ENCODE results near the gene RPS25. TPM values are rescaled to one million over a fixed set of nuclear protein-coding genes. Genes with fewer than 3 reads are reported as not detected.
"Not testable (repeated sequence)": the region's sequence is repeated elsewhere in the genome, so short reads cannot be mapped to it uniquely, and the experiment has no call there.

RPS25 gene
- total and polyA plus RNA-seq, 4 donors: 228 to 499 (median 385) TPM

- Histone ChIP-seq H3K4me1 (ENCODE audit: control insufficient read depth in 4 of 4, insufficient read depth in 4 of 4, low read length in 3 of 4) (peaks cover 0 to 14% (median 9%) of the 10 kb centered on the region in 4 donors), H3K27me3 (ENCODE audit: control insufficient read depth in 4 of 4, insufficient read depth in 4 of 4, low read length in 3 of 4) (no peaks in the 10 kb centered on the region), H3K9me3 (ENCODE audit: control insufficient read depth in 4 of 4, low read length in 3 of 4) (no peaks in the 10 kb centered on the region), H3K4me3 (ENCODE audit: low read depth in 1 of 3, low read length in 3 of 3) (no peak overlapping the region), H3K36me3 (ENCODE audit: control insufficient read depth in 4 of 4, insufficient read depth in 3 of 4, low read depth in 1 of 4, low read length in 3 of 4) (no peaks in the 10 kb centered on the region), H3K9ac (ENCODE audit: low read depth in 1 of 2, low read length in 2 of 2) (no peak overlapping the region), H3K27ac (ENCODE audit: low read depth in 1 of 2, low read length in 2 of 2) (no peak overlapping the region)
- WGBS: 95% methylated on average over 3 of the region's 3 CpGs
- DNase-seq (ENCODE audit: low spot score): no peak
- no peak for TF ChIP-seq ZBTB33 (IDR thresholded peaks at IDR 0.05)
- no peak for TF ChIP-seq JUND (IDR thresholded peaks at IDR 0.05)
- no peak for TF ChIP-seq FOXA2 (IDR thresholded peaks at IDR 0.05)
- TF ChIP-seq SP1 (IDR thresholded peaks at IDR 0.05): no peak
- no peak for TF ChIP-seq HNF4G (IDR thresholded peaks at IDR 0.05)
- no peak for TF ChIP-seq FOXA1 (IDR thresholded peaks at IDR 0.05)
- TF ChIP-seq TAF1 (conservative IDR thresholded peaks at IDR 0.05): no peak
- TF ChIP-seq CTCF (IDR thresholded peaks at IDR 0.05; ENCODE audit: low read depth, low read length, missing input control): no peak
- no peak for TF ChIP-seq RAD21 (IDR thresholded peaks at IDR 0.05)
- TF ChIP-seq RXRA (IDR thresholded peaks at IDR 0.05): no peak
- no peak for TF ChIP-seq HNF4A (conservative IDR thresholded peaks at IDR 0.05)
- TF ChIP-seq NR2F2 (IDR thresholded peaks at IDR 0.05): no peak
- TF ChIP-seq GABPA (IDR thresholded peaks at IDR 0.05 in 1 of 2, conservative IDR thresholded peaks at IDR 0.05 in 1 of 2): no peak
- no peak for TF ChIP-seq ATF3 (IDR thresholded peaks at IDR 0.05)
Measured at GRCh38 chr11:119061256-119061655, 43.1 kb upstream of the RPS25 start.

GRCh38 chr11:119059128-119059527 is 41.0 kb upstream of the RPS25 start:
- H3K9me3 ChIP-seq (ENCODE audit: control insufficient read depth in 4 of 4, low read length in 3 of 4); DNase-seq (ENCODE audit: low spot score); H3K27me3 ChIP-seq (ENCODE audit: control insufficient read depth in 4 of 4, insufficient read depth in 4 of 4, low read length in 3 of 4); H3K4me3 ChIP-seq (ENCODE audit: low read depth in 1 of 3, low read length in 3 of 3); H3K9ac ChIP-seq (ENCODE audit: low read depth in 1 of 2, low read length in 2 of 2); H3K27ac ChIP-seq (ENCODE audit: low read depth in 1 of 2, low read length in 2 of 2): not testable (repeated sequence)
- Histone ChIP-seq H3K4me1 (ENCODE audit: control insufficient read depth in 4 of 4, insufficient read depth in 4 of 4, low read length in 3 of 4) (peaks cover 0 to 23% (median 16%) of the 10 kb centered on the region in 4 donors), H3K36me3 (ENCODE audit: control insufficient read depth in 4 of 4, insufficient read depth in 3 of 4, low read depth in 1 of 4, low read length in 3 of 4) (peaks cover 6 to 11% (median 10%) of the 10 kb centered on the region in 4 donors)
- WGBS: 94% methylated on average over 31 of the region's 35 CpGs

GRCh38 chr11:119057000-119057769 is 39.0 kb upstream of the RPS25 start, which contains the start of gene HYOU1:
Gene HYOU1 (minus strand): TSS chr11:119057205. CDS start chr11:119056160, 1,045 bp downstream.
- peak within 1 kb of the TSS; percentile 81 to 86 for H3K27ac ChIP-seq (ENCODE audit: low read depth in 1 of 2, low read length in 2 of 2)
- H3K9me3 ChIP-seq (ENCODE audit: control insufficient read depth in 4 of 4, low read length in 3 of 4): no peaks in the 10 kb centered on the region
- H3K27me3 ChIP-seq (ENCODE audit: control insufficient read depth in 4 of 4, insufficient read depth in 4 of 4, low read length in 3 of 4): no peaks in the 10 kb centered on the region
- DNase-seq (ENCODE audit: low spot score): peak; percentile 99
- H3K4me1 ChIP-seq (ENCODE audit: control insufficient read depth in 4 of 4, insufficient read depth in 4 of 4, low read length in 3 of 4): peaks cover 0 to 23% (median 16%) of the 10 kb centered on the region in 4 donors
- peak within 1 kb of the TSS; percentile 75 for H3K9ac ChIP-seq (ENCODE audit: low read depth in 1 of 2, low read length in 2 of 2)
- peaks cover 17 to 30% (median 25%) of the 10 kb centered on the region in 4 donors for H3K36me3 ChIP-seq (ENCODE audit: control insufficient read depth in 4 of 4, insufficient read depth in 3 of 4, low read depth in 1 of 4, low read length in 3 of 4)
- H3K4me3 ChIP-seq (ENCODE audit: low read depth in 1 of 3, low read length in 3 of 3): peak within 1 kb of the TSS; percentile 88 to 94 (median 90)
- WGBS: under 1% methylated on average over 79 of the region's 79 CpGs
- peak in 1 of 2 donors; percentile 53 for TF ChIP-seq RAD21 (IDR thresholded peaks at IDR 0.05)
- no peak for TF ChIP-seq JUND (IDR thresholded peaks at IDR 0.05)
- TF ChIP-seq REST (IDR thresholded peaks at IDR 0.05): peak; percentile 70
- TF ChIP-seq NR2F2 (IDR thresholded peaks at IDR 0.05): peak; percentile 21
- TF ChIP-seq FOXA2 (IDR thresholded peaks at IDR 0.05): no peak
- peak; percentile 2 for TF ChIP-seq CTCF (IDR thresholded peaks at IDR 0.05; ENCODE audit: low read depth, low read length, missing input control)
- TF ChIP-seq HNF4A (conservative IDR thresholded peaks at IDR 0.05): peak in 1 of 2 donors; percentile 14
- no peak for TF ChIP-seq ATF3 (IDR thresholded peaks at IDR 0.05)
- TF ChIP-seq RXRA (IDR thresholded peaks at IDR 0.05): peak; percentile 64 to 77
- TF ChIP-seq HNF4G (IDR thresholded peaks at IDR 0.05): no peak
